DND-41 (cell line): ENCODE data around the gene CNTN6.

Experiments used
- ATAC-seq: fragments of 200-7000 bp; cut with Tn5 transposase; 3 replicates; pipeline ENCODE4 v1.9.1; 2021; ENCODE audit warnings: low read depth; ENCODE audit not compliant: insufficient read depth
- DNase-seq: peaks from one replicate; pipeline ENCODE4 v3.0.0-alpha.2; 2020
- H2AFZ ChIP-seq: 2 replicates; pipeline ENCODE4 v1.6.0; 2012; ENCODE audit warnings: low read depth, low read length
- H3K27ac ChIP-seq: 2 replicates; pipeline ENCODE4 v1.5.1; 2012; ENCODE audit warnings: low read length, inconsistent platforms
- H3K27me3 ChIP-seq: fragments of 200-600 bp; sonication (generic); 2 replicates; pipeline ENCODE4 v1.6.0; 2012; ENCODE audit warnings: low read length, mild to moderate bottlenecking, inconsistent platforms; ENCODE audit not compliant: insufficient read depth, poor library complexity
- H3K36me3 ChIP-seq: 2 replicates; pipeline ENCODE4 v1.5.1; 2012; ENCODE audit warnings: low read length, inconsistent platforms; ENCODE audit not compliant: insufficient read depth
- H3K4me1 ChIP-seq: 2 replicates; pipeline ENCODE4 v1.5.1; 2012; ENCODE audit warnings: mild to moderate bottlenecking, low read length; ENCODE audit not compliant: insufficient read depth
- H3K4me2 ChIP-seq: 2 replicates; pipeline ENCODE4 v1.6.0; 2012; ENCODE audit warnings: mild to moderate bottlenecking, moderate library complexity, low read length, inconsistent platforms; ENCODE audit not compliant: insufficient read depth
- H3K4me3 ChIP-seq, 2 experiments: fragments of 200-600 bp in 1 of 2; shearing (Covaris generic) in 1 of 2; 2 replicates each; pipeline ENCODE4 v1.5.1; 2012 to 2016; ENCODE audit warnings: inconsistent platforms in 2 of 2, low read length in 2 of 2, mild to moderate bottlenecking in 2 of 2, low read depth in 1 of 2, moderate library complexity in 1 of 2
- H3K79me2 ChIP-seq: 2 replicates; pipeline ENCODE4 v1.6.0; 2012; ENCODE audit warnings: low read length, inconsistent platforms; ENCODE audit not compliant: insufficient read depth
- H3K9ac ChIP-seq: 2 replicates; pipeline ENCODE4 v1.6.0; 2012; ENCODE audit warnings: low read depth, mild to moderate bottlenecking, inconsistent platforms, low read length, moderate library complexity
- H3K9me3 ChIP-seq: 2 replicates; pipeline ENCODE4 v1.5.1; 2012; ENCODE audit warnings: low read length, moderate library complexity, mild to moderate bottlenecking, inconsistent platforms; ENCODE audit not compliant: insufficient read depth, severe bottlenecking
- H4K20me1 ChIP-seq: 2 replicates; pipeline ENCODE4 v1.6.0; 2012; ENCODE audit warnings: low read length; ENCODE audit not compliant: insufficient read depth
- EZH2 ChIP-seq: IDR thresholded peaks from 3 replicates; pipeline ENCODE4 v1.6.1; 2012; ENCODE audit warnings: borderline replicate concordance, low read depth, mild to moderate bottlenecking, moderate library complexity, low read length, inconsistent platforms; ENCODE audit not compliant: severe bottlenecking
- TF ChIP-seq, protein P1 (sequence below): IDR thresholded peaks from 2 replicates; pipeline ENCODE4 v1.5.1; 2012; ENCODE audit warnings: borderline replicate concordance, low read length, moderate library complexity, mild to moderate bottlenecking; ENCODE audit not compliant: poor library complexity, severe bottlenecking; ENCODE audit errors: extremely low read depth

Gene CNTN6

GRCh38 chr3:1406250-1406649 is 313.4 kb downstream of the CNTN6 start:
- TF ChIP-seq EZH2: no peak
- TF ChIP-seq, protein P1, sequence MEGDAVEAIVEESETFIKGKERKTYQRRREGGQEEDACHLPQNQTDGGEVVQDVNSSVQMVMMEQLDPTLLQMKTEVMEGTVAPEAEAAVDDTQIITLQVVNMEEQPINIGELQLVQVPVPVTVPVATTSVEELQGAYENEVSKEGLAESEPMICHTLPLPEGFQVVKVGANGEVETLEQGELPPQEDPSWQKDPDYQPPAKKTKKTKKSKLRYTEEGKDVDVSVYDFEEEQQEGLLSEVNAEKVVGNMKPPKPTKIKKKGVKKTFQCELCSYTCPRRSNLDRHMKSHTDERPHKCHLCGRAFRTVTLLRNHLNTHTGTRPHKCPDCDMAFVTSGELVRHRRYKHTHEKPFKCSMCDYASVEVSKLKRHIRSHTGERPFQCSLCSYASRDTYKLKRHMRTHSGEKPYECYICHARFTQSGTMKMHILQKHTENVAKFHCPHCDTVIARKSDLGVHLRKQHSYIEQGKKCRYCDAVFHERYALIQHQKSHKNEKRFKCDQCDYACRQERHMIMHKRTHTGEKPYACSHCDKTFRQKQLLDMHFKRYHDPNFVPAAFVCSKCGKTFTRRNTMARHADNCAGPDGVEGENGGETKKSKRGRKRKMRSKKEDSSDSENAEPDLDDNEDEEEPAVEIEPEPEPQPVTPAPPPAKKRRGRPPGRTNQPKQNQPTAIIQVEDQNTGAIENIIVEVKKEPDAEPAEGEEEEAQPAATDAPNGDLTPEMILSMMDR: no peak
- Histone ChIP-seq H3K4me1 (no peaks in the 10 kb centered on the region), H2AFZ (no peak overlapping the region), H4K20me1 (no peaks in the 10 kb centered on the region), H3K27me3 (no peaks in the 10 kb centered on the region), H3K79me2 (no peaks in the 10 kb centered on the region), H3K4me3 (no peak overlapping the region), H3K9me3 (peaks cover 2% of the 10 kb centered on the region), H3K27ac (no peak overlapping the region), H3K4me2 (no peak overlapping the region), H3K9ac (no peak overlapping the region), H3K36me3 (no peaks in the 10 kb centered on the region)
- DNase-seq: no peak
- ATAC-seq: no peak

DNA sequence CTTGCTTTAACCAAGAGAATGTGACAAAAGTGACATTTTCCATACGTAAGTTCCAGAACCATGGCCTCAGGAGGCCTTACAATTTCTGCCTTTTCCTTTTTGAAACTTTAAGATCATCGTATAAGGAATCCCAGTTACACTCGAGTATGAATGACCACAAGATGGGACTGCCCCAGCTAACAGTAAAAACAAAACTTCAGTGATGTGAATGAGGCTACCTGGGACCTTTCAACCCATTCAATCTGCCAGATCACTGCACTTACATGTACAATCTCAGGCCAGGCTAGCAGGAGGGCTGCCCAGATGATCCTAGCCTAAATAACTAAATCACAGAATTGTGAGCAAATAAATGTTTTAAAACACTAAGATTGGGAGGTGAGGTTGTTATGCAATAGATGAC is 328.8 kb downstream of the CNTN6 start:
- H3K9me3 ChIP-seq: no peaks in the 10 kb centered on the region
- no peaks in the 10 kb centered on the region for H3K27me3 ChIP-seq
- H3K79me2 ChIP-seq: no peaks in the 10 kb centered on the region
- no peak for TF ChIP-seq EZH2
- TF ChIP-seq, protein P1: no peak
- no peaks in the 10 kb centered on the region for H3K36me3 ChIP-seq
- no peak overlapping the region for H3K9ac ChIP-seq
- no peak for DNase-seq
- H2AFZ ChIP-seq: no peak overlapping the region
- no peak overlapping the region for H3K4me3 ChIP-seq
- no peak for ATAC-seq
- H3K4me2 ChIP-seq: no peak overlapping the region
- H3K27ac ChIP-seq: no peak overlapping the region
- H4K20me1 ChIP-seq: no peaks in the 10 kb centered on the region
- H3K4me1 ChIP-seq: no peaks in the 10 kb centered on the region

GRCh38 chr3:1423566-1424089 is 330.8 kb downstream of the CNTN6 start:
- Histone ChIP-seq H3K9ac (no peak overlapping the region), H3K27me3 (no peaks in the 10 kb centered on the region), H3K27ac (no peak overlapping the region), H2AFZ (no peak overlapping the region), H3K9me3 (no peaks in the 10 kb centered on the region), H3K4me3 (no peak overlapping the region), H3K36me3 (no peaks in the 10 kb centered on the region), H3K4me1 (no peaks in the 10 kb centered on the region), H3K79me2 (no peaks in the 10 kb centered on the region), H4K20me1 (no peaks in the 10 kb centered on the region), H3K4me2 (no peak overlapping the region)
- DNase-seq (no peak), ATAC-seq (no peak)
- no peak for TF ChIP-seq EZH2
- TF ChIP-seq, protein P1: no peak

DNA sequence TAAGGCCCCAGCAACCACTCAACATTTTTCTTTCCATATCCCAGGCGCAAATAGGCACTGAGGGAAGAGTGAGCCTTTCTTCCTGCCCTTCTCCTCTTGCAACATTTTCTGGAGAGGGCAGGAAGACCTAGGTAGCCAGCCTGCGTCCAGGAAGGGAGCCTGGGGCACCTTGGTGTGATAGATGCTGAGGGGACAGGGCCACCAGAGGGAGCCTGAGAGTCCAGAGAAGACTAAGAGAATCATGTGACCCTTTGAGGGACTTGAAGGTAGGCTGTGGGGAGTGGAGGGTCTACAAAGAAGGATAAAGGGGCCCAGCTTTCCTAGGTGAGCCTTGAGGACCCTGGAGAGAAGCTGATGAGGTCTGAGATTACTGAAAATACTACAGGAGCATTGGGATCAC is 346.6 kb downstream of the CNTN6 start:
- Histone ChIP-seq H3K36me3 (no peaks in the 10 kb centered on the region), H3K4me3 (no peak overlapping the region), H4K20me1 (no peaks in the 10 kb centered on the region), H3K9ac (no peak overlapping the region), H3K4me1 (no peaks in the 10 kb centered on the region), H3K9me3 (peaks cover 2% of the 10 kb centered on the region), H3K4me2 (no peak overlapping the region), H3K27me3 (no peaks in the 10 kb centered on the region), H3K79me2 (no peaks in the 10 kb centered on the region), H3K27ac (no peak overlapping the region), H2AFZ (no peak overlapping the region)
- ATAC-seq: no peak
- TF ChIP-seq EZH2: no peak
- TF ChIP-seq, protein P1: peak; percentile 33
- DNase-seq: no peak
